ENCODE results near the gene CDH15.

CDH15 gene

DNA sequence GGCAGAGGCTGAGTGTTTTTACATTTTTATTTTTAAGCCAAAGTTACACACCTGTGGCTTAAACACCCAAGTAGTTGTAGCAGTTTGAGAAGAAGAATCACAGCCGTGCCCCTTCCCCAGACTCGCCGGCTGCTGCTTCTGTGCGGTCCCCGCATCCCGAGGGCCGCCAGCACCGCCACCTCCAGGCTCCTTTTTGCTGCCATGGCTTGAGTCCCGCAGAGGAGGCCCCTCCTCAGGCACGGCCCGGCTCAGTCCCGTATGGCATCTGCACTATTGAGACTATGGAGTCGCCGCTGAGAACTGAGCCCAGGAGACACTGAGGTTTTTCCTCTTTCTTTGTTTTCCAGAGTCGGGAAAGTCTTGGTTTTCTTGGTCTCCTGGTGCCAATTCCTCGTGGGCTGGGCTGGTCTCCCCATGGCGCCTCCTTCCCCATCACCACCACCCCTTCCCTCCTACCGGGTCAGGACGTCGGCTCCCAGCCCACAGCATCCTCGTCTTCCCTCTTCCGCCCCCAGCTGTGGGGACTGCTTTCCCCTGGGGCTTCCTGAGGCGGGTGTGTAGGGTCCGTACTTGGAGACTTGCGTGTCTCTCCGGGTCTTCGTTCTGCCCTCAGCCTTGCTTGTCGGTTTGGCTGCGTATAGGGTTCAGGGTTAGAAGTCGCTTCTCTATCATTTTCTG, 32.6 kb upstream of the CDH15 start:
- TF ChIP-seq, protein P1, sequence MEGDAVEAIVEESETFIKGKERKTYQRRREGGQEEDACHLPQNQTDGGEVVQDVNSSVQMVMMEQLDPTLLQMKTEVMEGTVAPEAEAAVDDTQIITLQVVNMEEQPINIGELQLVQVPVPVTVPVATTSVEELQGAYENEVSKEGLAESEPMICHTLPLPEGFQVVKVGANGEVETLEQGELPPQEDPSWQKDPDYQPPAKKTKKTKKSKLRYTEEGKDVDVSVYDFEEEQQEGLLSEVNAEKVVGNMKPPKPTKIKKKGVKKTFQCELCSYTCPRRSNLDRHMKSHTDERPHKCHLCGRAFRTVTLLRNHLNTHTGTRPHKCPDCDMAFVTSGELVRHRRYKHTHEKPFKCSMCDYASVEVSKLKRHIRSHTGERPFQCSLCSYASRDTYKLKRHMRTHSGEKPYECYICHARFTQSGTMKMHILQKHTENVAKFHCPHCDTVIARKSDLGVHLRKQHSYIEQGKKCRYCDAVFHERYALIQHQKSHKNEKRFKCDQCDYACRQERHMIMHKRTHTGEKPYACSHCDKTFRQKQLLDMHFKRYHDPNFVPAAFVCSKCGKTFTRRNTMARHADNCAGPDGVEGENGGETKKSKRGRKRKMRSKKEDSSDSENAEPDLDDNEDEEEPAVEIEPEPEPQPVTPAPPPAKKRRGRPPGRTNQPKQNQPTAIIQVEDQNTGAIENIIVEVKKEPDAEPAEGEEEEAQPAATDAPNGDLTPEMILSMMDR (IDR thresholded peaks at IDR 0.05; ENCODE audit: low read depth, low read length, missing control alignments) = no peak
- in situ Hi-C loops (cut with HindIII; ENCODE audit: low pct_ligation_motif_present, low sequenced_read_pairs) = no loop called here
- H3K36me3 ChIP-seq (replicated peaks) = peaks cover 11% of the 10 kb centered on the region

DNA sequence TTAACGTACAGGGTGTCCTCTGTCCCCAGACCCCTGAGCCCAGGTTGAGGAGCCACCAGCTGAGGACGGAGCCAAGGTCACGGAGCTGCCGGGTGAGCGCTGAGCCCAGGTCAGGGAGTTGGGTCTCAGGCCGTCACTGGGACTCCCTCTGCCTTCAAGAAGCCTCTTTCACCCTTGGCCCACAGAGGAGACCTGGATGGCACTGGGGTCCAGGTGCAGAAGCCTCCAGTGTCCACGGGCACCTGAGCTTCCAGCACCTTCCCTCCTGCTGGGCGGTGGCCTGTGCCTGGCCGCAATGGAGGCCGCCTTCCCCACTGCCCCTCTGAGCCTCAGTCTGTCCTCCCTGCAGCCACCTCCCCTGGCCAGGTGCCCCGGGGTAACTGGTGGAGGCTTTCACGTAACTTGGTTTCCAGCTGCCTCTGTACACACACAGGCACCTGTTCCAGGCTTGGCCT, 31.6 kb upstream of the CDH15 start:
- Histone ChIP-seq H3K27me3 (replicated peaks) (no peaks in the 10 kb centered on the region), H3K4me3 (ENCODE audit: low read depth, low read length) (no peak overlapping the region), H3K36me3 (replicated peaks) (peaks cover 4% of the 10 kb centered on the region), H3K27ac (no peak overlapping the region)
- in situ Hi-C loops (cut with HindIII; ENCODE audit: low pct_ligation_motif_present, low sequenced_read_pairs) = no loop called here
- DNase-seq = no peak
- TF ChIP-seq, protein P1 (IDR thresholded peaks at IDR 0.05; ENCODE audit: low read depth, low read length, missing control alignments) = no peak

More for the DNA sequence above, 32.6 kb upstream of the CDH15 start:
- Histone ChIP-seq H3K27ac (no peak overlapping the region), H3K4me3 (ENCODE audit: low read depth, low read length) (no peak overlapping the region), H3K27me3 (replicated peaks) (no peaks in the 10 kb centered on the region)
- DNase-seq = no peak

DNA sequence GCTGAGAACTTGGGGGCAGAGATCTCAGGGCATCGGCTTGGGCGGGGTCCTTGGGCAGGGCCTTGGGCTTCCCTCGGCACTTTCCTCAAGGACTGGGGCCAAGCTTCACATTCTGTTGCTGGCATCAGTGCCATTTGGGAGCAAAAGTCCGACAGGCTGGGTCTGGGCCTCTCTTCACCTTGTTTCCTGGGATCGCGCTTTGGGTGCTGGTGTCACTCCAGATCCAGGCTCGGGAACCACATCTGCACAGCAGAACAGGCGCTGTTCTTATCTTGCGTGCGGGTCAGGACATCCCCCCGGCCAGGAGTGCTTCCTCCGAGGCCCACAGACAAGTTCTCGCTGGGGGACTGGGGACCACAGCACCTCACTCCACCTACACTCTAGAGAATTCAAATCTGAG, 31.1 kb upstream of the CDH15 start:
- TF ChIP-seq, protein P1 (IDR thresholded peaks at IDR 0.05; ENCODE audit: low read depth, low read length, missing control alignments) = no peak
- peaks cover 4% of the 10 kb centered on the region for H3K36me3 ChIP-seq (replicated peaks)

DNA sequence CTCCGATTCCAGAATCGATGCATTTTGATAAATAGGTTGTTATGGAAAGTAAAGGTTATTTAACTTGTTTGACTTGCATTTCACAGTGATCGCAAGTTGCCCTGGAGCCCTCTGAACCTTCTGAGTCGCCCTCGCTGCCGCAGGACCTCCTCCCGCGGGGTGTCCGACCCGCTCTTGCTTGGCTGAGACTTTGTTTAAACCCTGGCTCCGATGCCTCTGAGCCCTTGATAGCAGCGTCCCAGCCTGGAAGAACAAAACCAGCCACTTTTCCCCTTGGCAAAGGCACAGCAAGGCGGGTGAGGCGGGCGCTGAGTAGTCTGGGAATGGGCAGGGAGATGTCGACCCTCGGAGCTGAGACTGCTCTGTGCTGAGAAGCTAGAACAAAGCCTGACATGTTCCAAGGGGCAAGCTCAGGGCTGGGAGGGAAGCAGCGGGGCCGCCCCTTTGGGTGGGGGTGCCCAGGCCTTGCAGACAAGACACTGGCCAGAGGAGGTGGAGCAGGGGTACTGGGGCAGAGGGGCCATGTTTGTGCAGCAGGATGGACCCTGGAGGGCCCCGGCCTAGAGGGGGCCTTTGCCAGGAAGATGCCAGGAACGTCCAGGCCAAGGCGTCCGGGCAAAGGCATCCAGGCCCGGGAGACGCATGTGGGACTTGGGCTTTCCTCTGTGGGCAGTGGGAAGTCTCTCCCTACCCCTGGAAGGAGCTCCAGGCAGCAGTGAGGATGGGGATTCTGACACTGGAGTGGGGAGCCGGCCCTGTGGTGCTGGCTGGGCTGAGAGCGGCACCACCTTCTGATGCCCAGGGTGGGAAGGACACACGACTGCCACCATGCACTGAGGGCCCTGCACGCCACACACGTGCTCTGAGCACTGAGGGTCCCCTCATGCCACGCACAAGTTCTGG, 30.3 kb upstream of the CDH15 start:
- Histone ChIP-seq H3K36me3 (replicated peaks) (peaks cover 4% of the 10 kb centered on the region), H3K27ac (no peak overlapping the region), H3K27me3 (replicated peaks) (no peaks in the 10 kb centered on the region), H3K4me3 (ENCODE audit: low read depth, low read length) (no peak overlapping the region)
- in situ Hi-C loops (cut with HindIII; ENCODE audit: low pct_ligation_motif_present, low sequenced_read_pairs) = no loop called here
- TF ChIP-seq, protein P1 (IDR thresholded peaks at IDR 0.05; ENCODE audit: low read depth, low read length, missing control alignments) = no peak
- DNase-seq = no peak

More for the DNA sequence above, 31.1 kb upstream of the CDH15 start:
- Histone ChIP-seq H3K27ac (no peak overlapping the region), H3K27me3 (replicated peaks) (no peaks in the 10 kb centered on the region), H3K4me3 (ENCODE audit: low read depth, low read length) (no peak overlapping the region)
- DNase-seq = no peak
- in situ Hi-C loops (cut with HindIII; ENCODE audit: low pct_ligation_motif_present, low sequenced_read_pairs) = no loop called here

DNA sequence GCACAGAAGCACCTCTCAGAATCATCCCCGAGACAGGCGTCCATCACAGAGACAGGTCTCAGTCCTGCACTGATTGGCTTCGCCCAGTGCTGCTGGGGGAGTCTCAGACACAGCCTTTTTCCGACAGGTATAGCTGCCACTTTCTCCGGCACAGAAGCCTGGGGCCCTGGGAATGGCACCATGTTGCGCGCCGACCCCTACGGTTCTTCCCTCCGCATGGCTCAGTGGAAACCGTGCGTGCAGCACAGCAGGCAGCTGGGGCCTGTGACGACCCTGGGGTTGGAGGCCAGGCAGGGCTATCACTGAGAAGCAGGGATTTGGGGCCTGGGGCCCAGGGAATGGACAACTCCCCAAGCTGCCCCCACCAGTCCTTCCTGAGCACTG, 29.7 kb upstream of the CDH15 start:
- Histone ChIP-seq H3K36me3 (replicated peaks) (peaks cover 2% of the 10 kb centered on the region), H3K27me3 (replicated peaks) (no peaks in the 10 kb centered on the region), H3K4me3 (ENCODE audit: low read depth, low read length) (no peak overlapping the region), H3K27ac (no peak overlapping the region)
- in situ Hi-C loops (cut with HindIII; ENCODE audit: low pct_ligation_motif_present, low sequenced_read_pairs) = no loop called here
- DNase-seq = no peak
- TF ChIP-seq, protein P1 (IDR thresholded peaks at IDR 0.05; ENCODE audit: low read depth, low read length, missing control alignments) = no peak
